Ascending aorta (tissue), 2 donors: ENCODE data around the gene TNFSF12. TPM values are rescaled to one million over a fixed set of nuclear protein-coding genes. Genes with fewer than 3 reads are reported as not detected.

Experiments
- DNase-seq, 2 donors: peaks; one replicate each; pipeline ENCODE4 v3.0.0-alpha.2; 2019; ENCODE audit warnings: low spot score in 2 of 2
- H3K27ac ChIP-seq, 2 donors: fragments of 200-600 bp; sonication (generic); one replicate each; pipeline ENCODE4 v1.5.1; 2016 to 2017; ENCODE audit warnings: mild to moderate bottlenecking in 1 of 2
- H3K27me3 ChIP-seq: fragments of 200-600 bp; sonication (generic); one replicate; pipeline ENCODE4 v1.5.1; 2017
- H3K36me3 ChIP-seq, 2 donors: fragments of 200-600 bp; sonication (generic); one replicate each; pipeline ENCODE4 v1.5.1; 2016
- H3K4me1 ChIP-seq, 2 donors: fragments of 200-600 bp; sonication (generic); one replicate each; pipeline ENCODE4 v1.5.1; 2016 to 2017; ENCODE audit warnings: mild to moderate bottlenecking in 1 of 2
- H3K4me3 ChIP-seq, 2 donors: fragments of 200-600 bp; sonication (generic); one replicate each; pipeline ENCODE4 v1.5.1; 2016 to 2017; ENCODE audit warnings: mild to moderate bottlenecking in 1 of 2
- H3K9me3 ChIP-seq, 2 donors: fragments of 200-600 bp; sonication (generic); one replicate each; pipeline ENCODE4 v1.5.1; 2016
- intact Hi-C: fragments of 100-400 bp; cut with DNase I; formaldehyde crosslinking; loops from one replicate; pipeline ENCODE4 v1.15.1; 2023
- total RNA-seq: library from RNA; depleted of rRNA; stranded (reverse); fragments of >200 nt; gene quantifications from one replicate; pipeline ENCODE4 v1.1.0, GENCODE V29; 2016
- TF ChIP-seq, protein P1 (sequence below), 3 experiments: fragments of 200-600 bp in 2 of 3; fragments of 450-650 bp in 1 of 3; sonication (generic) in 2 of 3; IDR thresholded peaks; one replicate each; pipeline ENCODE4 v1.5.1; 2016 to 2019; ENCODE audit warnings: antibody characterized with exemption in 3 of 3, mild to moderate bottlenecking in 1 of 3, moderate library complexity in 1 of 3

TNFSF12 gene
- total RNA-seq, 1 donor from 2014 or later = 88.6 TPM

DNA sequence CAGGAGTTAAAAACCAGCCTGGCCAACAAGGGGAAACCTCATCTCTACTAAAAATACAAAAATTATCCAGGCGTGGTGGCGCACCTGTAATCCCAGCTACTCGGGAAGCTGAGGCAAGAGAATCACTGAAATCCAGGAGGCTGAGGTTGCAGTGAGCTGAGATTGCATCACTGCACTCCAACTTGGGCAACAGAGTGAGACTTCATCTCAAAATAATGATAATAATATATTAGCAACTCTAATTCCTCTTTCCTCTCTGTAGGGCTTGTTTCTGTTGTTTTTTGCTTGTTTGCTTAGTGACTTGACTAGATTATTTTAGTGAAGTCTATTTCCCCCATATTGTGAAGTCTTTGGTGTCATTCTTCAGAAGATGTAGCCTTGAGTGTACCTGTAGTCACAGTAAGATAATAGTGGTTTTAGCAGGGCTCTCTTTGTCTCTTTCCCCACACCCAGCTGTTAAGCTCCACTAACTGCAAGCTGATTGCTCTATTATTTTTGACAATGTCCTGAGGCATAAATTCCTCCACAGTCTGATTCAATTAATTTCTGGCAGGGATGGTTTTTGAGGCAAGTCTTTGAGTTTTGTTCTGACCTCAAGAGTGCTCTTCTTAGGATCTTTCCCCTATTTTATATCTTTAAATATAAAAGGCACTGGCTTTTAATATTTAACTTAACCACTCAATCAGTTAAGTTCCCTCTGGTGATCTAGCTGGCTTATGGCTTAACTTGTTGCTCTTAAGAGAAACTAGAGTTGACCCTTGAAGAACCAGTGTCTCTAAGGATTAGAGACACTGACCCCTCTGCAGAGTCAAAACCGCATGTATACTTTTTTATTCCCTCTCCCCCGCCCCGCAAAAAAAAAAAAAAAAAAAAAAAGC, 18.6 kb upstream of the TNFSF12 start:
- no peaks in the 10 kb centered on the region for H3K36me3 ChIP-seq
- intact Hi-C loops = no loop called here
- no peaks in the 10 kb centered on the region for H3K27me3 ChIP-seq
- H3K27ac ChIP-seq = no peak overlapping the region
- H3K9me3 ChIP-seq = peaks cover 4 to 13% of the 10 kb centered on the region in 2 donors
- no peak overlapping the region for H3K4me3 ChIP-seq
- no peaks in the 10 kb centered on the region for H3K4me1 ChIP-seq
- TF ChIP-seq, protein P1, sequence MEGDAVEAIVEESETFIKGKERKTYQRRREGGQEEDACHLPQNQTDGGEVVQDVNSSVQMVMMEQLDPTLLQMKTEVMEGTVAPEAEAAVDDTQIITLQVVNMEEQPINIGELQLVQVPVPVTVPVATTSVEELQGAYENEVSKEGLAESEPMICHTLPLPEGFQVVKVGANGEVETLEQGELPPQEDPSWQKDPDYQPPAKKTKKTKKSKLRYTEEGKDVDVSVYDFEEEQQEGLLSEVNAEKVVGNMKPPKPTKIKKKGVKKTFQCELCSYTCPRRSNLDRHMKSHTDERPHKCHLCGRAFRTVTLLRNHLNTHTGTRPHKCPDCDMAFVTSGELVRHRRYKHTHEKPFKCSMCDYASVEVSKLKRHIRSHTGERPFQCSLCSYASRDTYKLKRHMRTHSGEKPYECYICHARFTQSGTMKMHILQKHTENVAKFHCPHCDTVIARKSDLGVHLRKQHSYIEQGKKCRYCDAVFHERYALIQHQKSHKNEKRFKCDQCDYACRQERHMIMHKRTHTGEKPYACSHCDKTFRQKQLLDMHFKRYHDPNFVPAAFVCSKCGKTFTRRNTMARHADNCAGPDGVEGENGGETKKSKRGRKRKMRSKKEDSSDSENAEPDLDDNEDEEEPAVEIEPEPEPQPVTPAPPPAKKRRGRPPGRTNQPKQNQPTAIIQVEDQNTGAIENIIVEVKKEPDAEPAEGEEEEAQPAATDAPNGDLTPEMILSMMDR (IDR thresholded peaks at IDR 0.05) = no peak
- no peak for DNase-seq

DNA sequence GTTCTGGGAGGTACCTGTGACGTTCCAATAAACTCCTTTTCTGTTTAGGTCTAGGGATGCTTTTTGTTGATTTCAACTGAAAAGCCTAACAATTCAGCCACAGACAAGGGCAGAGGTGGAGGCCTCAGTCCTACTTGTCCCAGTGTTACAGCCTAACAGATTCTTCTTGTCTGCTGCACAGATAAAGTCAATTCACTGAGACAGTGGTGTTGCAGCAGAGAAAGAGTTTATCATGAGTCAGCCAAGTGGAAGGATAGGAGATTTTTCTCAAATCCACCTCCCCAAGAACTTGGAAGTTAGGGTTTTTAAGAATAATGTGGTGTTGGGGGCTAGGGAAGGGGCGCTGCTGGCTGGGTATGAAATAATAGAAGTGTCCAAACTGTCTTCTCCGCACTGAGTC, 10.8 kb upstream of the TNFSF12 start:
- Histone ChIP-seq H3K4me3 (no peak overlapping the region), H3K9me3 (no peaks in the 10 kb centered on the region), H3K4me1 (no peaks in the 10 kb centered on the region), H3K27me3 (no peaks in the 10 kb centered on the region), H3K36me3 (no peaks in the 10 kb centered on the region), H3K27ac (no peak overlapping the region)
- intact Hi-C loops = no loop called here
- TF ChIP-seq, protein P1 (IDR thresholded peaks at IDR 0.05) = no peak
- DNase-seq = no peak

DNA sequence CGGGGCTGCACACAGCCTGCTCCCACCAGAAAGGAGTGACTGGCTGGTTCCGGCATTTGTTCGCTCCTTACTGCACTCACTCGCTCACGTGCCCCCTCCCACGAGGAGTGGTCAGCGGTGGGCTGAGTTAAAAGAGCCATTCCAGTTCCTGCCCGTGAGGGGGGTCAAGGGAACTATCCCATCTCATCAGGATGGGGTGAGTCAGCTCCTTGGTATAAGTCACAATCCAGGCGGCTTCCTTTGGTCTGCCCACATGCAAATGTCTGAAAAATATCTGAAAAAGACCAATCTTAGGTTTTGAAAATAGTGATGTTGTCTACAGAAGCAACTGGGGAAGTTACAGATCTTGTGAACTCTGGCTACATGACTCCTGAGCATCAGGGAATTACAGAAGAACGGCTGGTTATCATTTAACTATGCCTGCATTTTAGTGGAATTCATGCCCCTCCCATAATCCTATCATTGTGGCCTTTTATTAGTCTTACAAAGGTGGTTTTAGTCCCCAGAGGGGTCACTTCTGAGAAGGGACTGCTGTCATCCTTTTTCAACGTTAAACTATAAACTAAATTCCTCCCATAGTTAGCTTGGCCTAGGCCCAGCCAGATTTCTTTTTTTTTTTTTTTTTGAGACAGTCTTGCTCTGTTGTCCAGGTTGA, 9.8 kb upstream of the TNFSF12 start:
- TF ChIP-seq, protein P1 (IDR thresholded peaks at IDR 0.05) = no peak
- Histone ChIP-seq H3K4me3 (no peak overlapping the region), H3K36me3 (no peaks in the 10 kb centered on the region), H3K27me3 (no peaks in the 10 kb centered on the region), H3K9me3 (no peaks in the 10 kb centered on the region), H3K4me1 (no peaks in the 10 kb centered on the region), H3K27ac (no peak overlapping the region)
- no peak for DNase-seq
- intact Hi-C loops = no loop called here

DNA sequence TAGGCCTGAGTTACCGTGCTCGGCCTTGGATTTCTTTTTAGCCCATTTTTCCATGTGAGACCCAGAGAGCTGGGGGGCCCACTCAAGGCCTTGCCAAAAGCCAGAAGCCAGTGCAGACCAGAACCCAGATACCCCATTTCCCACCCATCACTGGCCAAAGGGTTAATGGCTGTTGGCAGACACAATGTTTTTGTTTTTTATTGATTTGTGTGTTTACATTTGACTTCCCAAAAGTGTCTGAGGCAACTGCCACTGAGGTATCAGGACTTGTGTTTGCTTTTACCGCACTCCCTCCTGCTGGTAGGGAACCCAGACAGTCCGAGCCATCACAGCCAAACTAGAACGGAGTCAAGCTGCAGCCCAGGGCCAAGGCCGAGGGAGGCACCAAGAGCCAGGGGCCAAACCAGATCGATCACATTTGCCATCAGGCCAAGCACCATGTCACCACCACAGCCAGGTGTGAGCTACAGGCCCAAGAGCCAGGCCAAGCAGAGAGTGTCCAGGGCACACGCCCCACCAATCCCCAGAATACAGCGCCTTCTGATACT, 7.7 kb upstream of the TNFSF12 start:
- no peak overlapping the region for H3K27ac ChIP-seq
- H3K4me1 ChIP-seq = no peaks in the 10 kb centered on the region
- H3K9me3 ChIP-seq = no peaks in the 10 kb centered on the region
- H3K36me3 ChIP-seq = no peaks in the 10 kb centered on the region
- no peaks in the 10 kb centered on the region for H3K27me3 ChIP-seq
- TF ChIP-seq, protein P1 (IDR thresholded peaks at IDR 0.05) = no peak
- no peak overlapping the region for H3K4me3 ChIP-seq
- no peak for DNase-seq
- intact Hi-C loops = no loop called here

DNA sequence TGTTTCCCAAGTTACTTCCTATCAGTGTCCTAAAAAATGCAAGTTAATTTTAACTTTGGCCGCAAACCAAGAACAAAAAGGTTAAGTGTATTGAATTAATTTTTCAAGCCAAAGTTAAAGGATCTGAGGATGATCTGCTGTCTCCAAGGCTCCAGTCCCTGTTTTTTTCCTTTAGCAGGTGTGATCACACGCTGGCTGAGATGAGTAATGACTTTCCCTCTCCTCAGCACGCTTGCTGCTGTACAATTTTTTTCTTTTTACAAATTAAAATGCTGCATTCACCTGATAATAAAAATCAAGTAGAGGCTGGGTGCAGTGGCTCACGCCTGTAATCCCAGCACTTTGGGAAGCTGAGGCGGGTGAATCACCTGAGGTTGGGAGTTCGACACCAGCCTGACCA, 3.9 kb upstream of the TNFSF12 start:
- TF ChIP-seq, protein P1 (IDR thresholded peaks at IDR 0.05) = no peak
- Histone ChIP-seq H3K27me3 (no peaks in the 10 kb centered on the region), H3K27ac (no peak overlapping the region), H3K36me3 (no peaks in the 10 kb centered on the region), H3K9me3 (no peaks in the 10 kb centered on the region), H3K4me1 (peaks cover 0 to 8% of the 10 kb centered on the region in 2 donors), H3K4me3 (no peak overlapping the region)
- intact Hi-C loops = no loop called here
- no peak for DNase-seq
